ENCODE measurements around the gene PBX4. TPM values are rescaled to one million over a fixed set of nuclear protein-coding genes. Genes with fewer than 3 reads are reported as not detected.

PBX4 gene
- polyA plus RNA-seq, 1 experiment, result 1.9 TPM

- Histone ChIP-seq H3K36me3 (ENCODE audit: control insufficient read depth, insufficient read depth, low read length) (no peaks in the 10 kb centered on the region), H3K27me3 (ENCODE audit: control insufficient read depth, insufficient read depth, low read length) (no peaks in the 10 kb centered on the region; the same call in 1 of the 2 replicates), H3K4me3 (ENCODE audit: low read depth, low read length) (no peak overlapping the region)
- no peak for DNase-seq (ENCODE audit: low read depth)
- TF ChIP-seq CTCF (IDR thresholded peaks at IDR 0.05; ENCODE audit: insufficient read depth, low read depth, low read length), result no peak
- ChIA-PET POLR2A (no interaction called here), CTCF (interaction anchor here (0.6 to 8.0 kb wide), 11 partner anchors 10 to 124 kb away, joined by 3 to 103 read pairs (median 3); partner anchors contain the start of genes GMIP, NDUFA13 and YJEFN3)
Observed at GRCh38 chr19:19550972-19551852, 67.3 kb downstream of the PBX4 start.

- H3K36me3 ChIP-seq (ENCODE audit: control insufficient read depth, insufficient read depth, low read length), result no peaks in the 10 kb centered on the region
- CTCF ChIA-PET, result interaction anchor here (0.6 to 8.0 kb wide), 8 partner anchors 10 to 200 kb away, joined by 3 to 103 read pairs (median 5); partner anchors contain the start of genes GMIP and YJEFN3
- H3K4me3 ChIP-seq (ENCODE audit: low read depth, low read length), result no peak overlapping the region
- no peak for DNase-seq (ENCODE audit: low read depth)
- H3K27me3 ChIP-seq (ENCODE audit: control insufficient read depth, insufficient read depth, low read length), result no peaks in the 10 kb centered on the region; the same call in 1 of the 2 replicates
- TF ChIP-seq CTCF (IDR thresholded peaks at IDR 0.05; ENCODE audit: insufficient read depth, low read depth, low read length), result no peak
- POLR2A ChIA-PET, result no interaction called here
Observed at GRCh38 chr19:19550485-19550929, 68.0 kb downstream of the PBX4 start.

- Histone ChIP-seq H3K4me3 (ENCODE audit: low read depth, low read length) (no peak overlapping the region), H3K36me3 (ENCODE audit: control insufficient read depth, insufficient read depth, low read length) (no peaks in the 10 kb centered on the region), H3K27me3 (ENCODE audit: control insufficient read depth, insufficient read depth, low read length) (no peaks in the 10 kb centered on the region; the same call in 1 of the 2 replicates)
- CTCF ChIA-PET, result interaction anchor here (0.6 to 8.0 kb wide), 8 partner anchors 11 to 200 kb away, joined by 3 to 103 read pairs (median 5); partner anchors contain the start of genes GMIP and YJEFN3
- no peak for TF ChIP-seq CTCF (IDR thresholded peaks at IDR 0.05; ENCODE audit: insufficient read depth, low read depth, low read length)
- POLR2A ChIA-PET, result no interaction called here
- no peak for DNase-seq (ENCODE audit: low read depth)
Observed at GRCh38 chr19:19549804-19550464, 68.6 kb downstream of the PBX4 start.

GRCh38 chr19:19548915-19549759 is 69.3 kb downstream of the PBX4 start:
- CTCF ChIA-PET, result interaction anchor here (1.7 to 8.0 kb wide), 2 partner anchors 19 to 95 kb away, joined by 4 to 103 read pairs; partner anchors contain the start of genes GMIP and YJEFN3
- TF ChIP-seq CTCF (IDR thresholded peaks at IDR 0.05; ENCODE audit: insufficient read depth, low read depth, low read length), result no peak
- DNase-seq (ENCODE audit: low read depth), result no peak

More at GRCh38 chr19:19548915-19549759, 69.3 kb downstream of the PBX4 start:
- Histone ChIP-seq H3K27me3 (ENCODE audit: control insufficient read depth, insufficient read depth, low read length) (no peaks in the 10 kb centered on the region; the same call in 1 of the 2 replicates), H3K4me3 (ENCODE audit: low read depth, low read length) (no peak overlapping the region), H3K36me3 (ENCODE audit: control insufficient read depth, insufficient read depth, low read length) (no peaks in the 10 kb centered on the region)
- POLR2A ChIA-PET, result no interaction called here

Measured in BJ (cell line).